CD4-positive, alpha-beta T cell treated with Interleukin-15 for 1 hour (primary cell): ENCODE measurements around the gene NT5C2.
"Not testable (repeated sequence)": the region's sequence is repeated elsewhere in the genome, so short reads cannot be mapped to it uniquely, and the experiment has no call there.

Experiments
- DNase-seq: peaks from one replicate; pipeline ENCODE4 v3.0.0-alpha.2; 2020

The NT5C2 gene

GRCh38 chr10:103193107-103193819, at the start of gene NT5C2:
NT5C2 (minus strand) TSS chr10:103193272; CDS start chr10:103174958, 18,314 bp downstream.
- DNase-seq, result peak; percentile 72

DNA sequence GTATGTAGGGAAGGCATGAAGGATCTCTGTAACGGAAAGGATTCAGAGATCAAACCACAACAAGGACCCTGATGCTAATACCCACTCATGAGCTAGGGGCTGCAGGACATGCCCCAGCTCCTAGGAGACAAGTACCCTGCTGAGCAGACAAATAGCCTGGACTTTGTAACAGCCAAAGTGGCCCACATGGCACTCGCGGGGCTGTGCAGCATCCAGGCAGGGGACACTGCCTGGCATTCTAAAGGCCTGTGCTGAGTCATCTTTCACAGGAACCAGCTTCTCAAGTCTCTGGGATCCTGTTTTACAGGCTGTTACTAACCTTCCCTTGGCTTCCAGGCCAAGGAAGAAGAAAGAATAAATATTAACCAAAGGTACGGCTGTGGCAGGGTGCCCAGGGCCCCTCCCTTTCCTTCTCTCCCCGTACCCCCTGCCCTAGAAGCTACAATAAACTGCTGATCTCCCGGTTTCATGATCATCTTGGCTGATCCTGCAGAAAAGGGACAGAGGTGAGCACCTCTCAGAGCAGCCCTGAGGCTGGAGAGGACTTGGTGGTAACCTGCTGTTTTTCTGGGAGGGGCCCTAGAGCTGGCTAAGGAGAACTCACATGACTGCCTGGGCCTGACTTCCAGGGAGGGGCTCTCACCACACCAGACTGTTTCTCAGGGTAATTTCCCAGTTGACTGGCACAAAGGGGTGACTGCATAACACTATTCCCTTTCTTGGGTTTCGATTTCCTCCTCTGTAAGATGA, 48.4 kb upstream of the NT5C2 start:
- peak; percentile 59 for DNase-seq

DNA sequence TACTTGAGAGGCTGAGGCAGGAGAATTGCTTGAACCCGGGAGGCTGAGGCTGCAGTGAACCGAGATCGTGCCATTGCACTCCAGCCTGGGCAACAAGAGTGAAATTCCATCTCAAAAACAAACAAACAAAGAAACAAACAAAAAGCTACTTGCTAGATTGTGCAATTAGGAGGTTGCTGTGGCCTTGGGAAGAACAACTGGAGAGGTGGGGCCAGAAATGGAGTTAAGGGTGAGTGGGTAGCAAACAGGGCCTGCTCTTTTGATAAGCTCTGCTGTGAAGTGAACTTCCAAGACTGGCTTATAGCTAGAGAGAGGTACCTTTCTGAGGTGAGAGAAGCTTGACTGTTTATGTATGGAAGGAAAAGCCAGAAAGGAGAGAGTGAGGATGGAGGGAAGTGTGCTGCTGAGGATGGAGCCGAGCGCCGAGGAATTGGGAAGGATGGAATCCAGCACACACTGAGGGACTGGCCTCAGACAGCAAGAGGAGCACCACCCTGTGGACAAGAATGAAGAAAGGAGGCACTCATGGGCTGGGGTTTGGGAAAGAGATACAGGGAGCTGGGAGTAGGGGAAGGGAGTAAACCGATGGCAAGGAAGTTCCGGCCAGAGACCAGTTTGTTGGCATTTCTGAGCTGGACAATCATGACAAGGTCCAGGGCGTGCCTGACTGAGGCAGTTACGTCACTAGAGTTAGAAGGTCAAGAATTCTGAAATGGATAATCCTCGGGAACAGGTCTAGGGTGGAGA, 45.6 kb upstream of the NT5C2 start:
- DNase-seq, result no peak

DNA sequence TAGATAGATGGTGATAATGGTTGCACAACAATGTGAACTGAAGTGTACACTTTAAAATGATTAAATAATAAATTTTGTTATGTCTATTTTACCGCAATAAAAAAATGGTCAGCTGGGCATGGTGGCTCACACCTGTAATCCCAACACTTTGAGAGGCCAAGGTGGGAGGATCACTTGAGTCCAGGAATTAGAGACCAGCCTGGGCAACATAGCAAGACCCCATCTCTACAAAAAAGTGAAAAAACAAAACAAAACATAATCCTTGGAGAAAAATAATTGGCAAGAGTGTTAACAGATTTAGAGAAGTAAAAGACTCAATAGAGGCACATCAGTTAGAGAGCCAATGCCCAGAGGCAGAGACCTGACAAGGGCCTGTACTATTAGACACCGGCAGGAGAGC, 42.7 kb upstream of the NT5C2 start:
- no peak for DNase-seq

GRCh38 chr10:103232772-103233488, 39.9 kb upstream of the NT5C2 start:
- DNase-seq, result no peak

DNA sequence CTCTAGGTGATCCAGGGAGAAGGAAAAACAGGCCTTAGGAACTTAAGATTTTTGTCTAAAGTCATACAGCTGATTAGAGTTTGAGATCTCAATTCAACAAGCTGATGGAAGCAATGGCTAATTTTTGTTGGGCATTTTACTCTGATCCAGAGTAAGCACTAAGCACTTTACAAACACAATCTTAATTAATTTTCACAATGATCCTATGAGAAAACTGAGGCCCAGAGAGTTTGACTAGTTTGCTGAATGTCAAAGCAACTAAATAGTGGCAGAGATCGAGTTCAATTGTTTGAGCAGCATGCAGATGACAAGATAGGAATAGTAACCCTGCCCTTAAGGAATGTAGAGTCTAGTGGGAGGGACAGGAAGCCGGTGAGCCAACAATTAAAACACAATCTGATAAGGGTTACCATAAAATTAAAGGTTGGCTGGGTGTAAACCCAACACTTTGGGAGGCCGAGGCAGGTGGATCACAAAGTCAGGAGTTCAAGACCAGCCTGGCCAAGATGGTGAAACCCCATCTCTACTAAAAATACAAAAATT, 39.1 kb upstream of the NT5C2 start:
- no peak for DNase-seq

GRCh38 chr10:103231047-103231551, 38.0 kb upstream of the NT5C2 start:
- DNase-seq, result no peak

DNA sequence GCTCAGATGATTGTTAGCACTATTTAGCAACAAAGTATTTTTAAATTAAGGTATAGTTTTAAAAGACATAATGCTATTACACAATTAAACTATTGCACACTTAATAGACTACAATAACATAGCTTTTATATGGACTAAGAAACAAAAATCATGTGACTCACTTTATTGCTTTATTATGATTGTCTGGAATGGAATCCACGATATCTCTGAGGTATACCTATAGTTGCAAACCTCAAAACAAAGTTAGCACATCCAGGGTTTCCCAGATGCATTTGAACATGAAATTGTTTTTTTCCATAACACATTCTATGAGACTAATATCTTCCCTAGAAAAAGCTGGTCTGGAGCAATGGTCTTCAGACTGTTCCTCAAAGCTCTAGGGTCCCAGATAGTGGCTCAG, 34.3 kb upstream of the NT5C2 start:
- no peak for DNase-seq

GRCh38 chr10:103225939-103226338, 32.9 kb upstream of the NT5C2 start:
- no peak for DNase-seq

GRCh38 chr10:103224721-103225120, 31.6 kb upstream of the NT5C2 start:
- not testable (repeated sequence) for DNase-seq

- DNase-seq, result no peak
Observed at GRCh38 chr10:103224133-103224532, 31.1 kb upstream of the NT5C2 start.

GRCh38 chr10:103216362-103216761, 23.3 kb upstream of the NT5C2 start:
- DNase-seq, result not testable (repeated sequence)

GRCh38 chr10:103215601-103216000, 22.5 kb upstream of the NT5C2 start:
- DNase-seq, result no peak

- not testable (repeated sequence) for DNase-seq
Observed at GRCh38 chr10:103210262-103210661, 17.2 kb upstream of the NT5C2 start.

GRCh38 chr10:103207643-103208042, 14.6 kb upstream of the NT5C2 start:
- not testable (repeated sequence) for DNase-seq

DNA sequence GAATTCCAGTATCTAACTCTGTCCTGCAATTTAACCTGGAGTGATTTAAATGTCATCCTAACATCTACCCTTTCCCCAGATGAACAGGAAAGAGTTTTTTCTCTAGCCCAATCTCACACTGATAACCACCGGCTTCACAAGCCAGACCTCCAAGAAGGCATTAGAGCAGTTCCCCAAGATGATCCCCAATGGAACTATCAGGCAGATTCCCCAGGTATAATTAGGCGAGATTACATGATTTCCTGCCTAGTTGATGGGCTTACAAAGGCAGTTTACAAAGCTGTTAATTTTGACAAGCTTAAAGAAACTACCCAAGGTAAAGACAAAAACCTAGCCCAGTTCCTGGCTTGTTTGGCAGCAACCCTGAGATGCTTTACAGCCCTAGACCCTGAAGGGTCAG, 14.1 kb upstream of the NT5C2 start:
- DNase-seq, result no peak

DNA sequence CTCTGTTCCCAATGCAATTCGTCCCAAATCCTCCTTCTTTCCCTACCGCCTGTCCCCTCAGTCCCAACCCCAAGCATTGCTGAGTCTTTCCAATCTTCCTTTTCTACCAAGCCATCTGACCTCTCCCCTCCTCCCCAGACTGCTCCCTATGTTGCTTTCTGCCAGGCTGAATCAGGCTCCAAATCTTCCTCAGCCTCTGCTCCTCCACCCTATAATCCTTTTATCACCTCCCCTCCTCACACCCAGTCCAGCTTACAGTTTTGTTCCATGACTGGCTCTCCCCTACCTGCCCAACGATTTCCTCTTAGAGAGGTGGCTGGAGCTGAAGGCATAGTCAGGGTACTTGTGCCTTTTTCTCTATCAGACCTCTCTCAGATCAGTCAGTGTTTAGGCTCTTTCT, 13.6 kb upstream of the NT5C2 start:
- not testable (repeated sequence) for DNase-seq

DNA sequence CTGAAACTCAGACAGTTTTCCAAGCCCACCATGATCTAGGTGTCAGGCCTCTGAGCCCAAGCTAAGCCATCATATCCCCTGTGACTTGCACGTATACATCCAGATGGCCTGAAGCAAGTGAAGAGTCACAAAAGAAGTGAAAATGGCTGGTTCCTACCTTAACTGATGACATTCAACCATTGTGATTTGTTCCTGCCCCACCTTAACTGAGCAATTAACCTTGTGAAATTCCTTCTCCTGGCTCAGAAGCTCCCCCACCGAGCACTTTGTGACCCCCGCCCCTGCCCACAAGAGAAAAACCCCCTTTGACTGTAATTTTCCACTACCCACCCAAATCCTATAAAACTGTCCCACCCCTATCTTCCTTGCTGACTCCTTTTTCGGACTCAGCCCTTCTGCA, 12.3 kb upstream of the NT5C2 start:
- DNase-seq, result not testable (repeated sequence)

- DNase-seq, result no peak
Observed at GRCh38 chr10:103204353-103205255, 11.5 kb upstream of the NT5C2 start.

- DNase-seq, result no peak
Observed at GRCh38 chr10:103203466-103203865, 10.4 kb upstream of the NT5C2 start.

- no peak for DNase-seq
Observed at GRCh38 chr10:103202319-103202718, 9.2 kb upstream of the NT5C2 start.
